HepG2 (cell line): Measurements from ENCODE around the gene CDH22.

ENCODE experiments used
- KAT2B ChIP-seq: fragments of 150-350 bp; IDR thresholded peaks from 2 replicates; pipeline ENCODE4 v1.6.1; 2014; ENCODE audit warnings: low read depth, low read length, borderline replicate concordance
- SUZ12 ChIP-seq: fragments of 150-350 bp; IDR thresholded peaks from 2 replicates; pipeline ENCODE4 v1.6.1; 2014; ENCODE audit warnings: low read depth, low read length
- ZNF138 ChIP-seq: sonication (generic); formaldehyde crosslinking; IDR thresholded peaks from 2 replicates; pipeline ENCODE4 v1.5.0; 2020; ENCODE audit warnings: mild to moderate bottlenecking, low read depth, missing genetic modification reagents

DNA sequence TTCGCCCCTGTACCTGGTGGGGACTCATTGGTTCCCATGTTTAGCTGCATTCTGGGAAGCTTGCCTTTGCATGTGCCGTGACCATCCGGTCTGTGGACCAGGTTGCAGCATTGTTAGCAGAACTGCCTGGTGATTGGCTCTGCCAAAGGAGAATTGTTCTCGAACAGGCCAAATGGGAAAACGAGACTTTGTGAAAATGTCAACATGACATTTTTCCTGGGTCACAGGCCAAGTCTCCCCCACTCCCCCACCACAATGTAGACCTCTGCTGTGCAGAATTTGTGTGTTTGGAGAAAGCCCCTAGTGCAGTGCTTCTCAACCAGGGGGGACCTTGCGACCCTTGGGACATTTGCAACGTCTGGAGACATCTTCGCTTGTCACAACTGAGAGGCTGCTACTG lies 23.2 kb downstream of the CDH22 start:
- no peak for TF ChIP-seq KAT2B
- no peak for TF ChIP-seq SUZ12
- no peak for TF ChIP-seq ZNF138 (CRISPR knock-in tag)
